ENCODE results near the gene MYH9.

The MYH9 gene

GRCh38 chr22:36326178-36327161 lies 61.3 kb downstream of the MYH9 start:
- Histone ChIP-seq H3K4me1 (ENCODE audit: control insufficient read depth, insufficient read depth, low read length, poor library complexity, severe bottlenecking) (peaks cover 65% of the 10 kb centered on the region), H3K9me3 (ENCODE audit: control insufficient read depth, low read length) (no peaks in the 10 kb centered on the region), H3K27ac (ENCODE audit: low read depth, low read length, severe bottlenecking) (no peak overlapping the region), H3K4me3 (ENCODE audit: extremely low read depth, insufficient read depth, low read length, poor library complexity, severe bottlenecking) (no peak overlapping the region), H3K36me3 (ENCODE audit: control insufficient read depth, insufficient read depth, low read length) (peaks cover 72% of the 10 kb centered on the region)
- WGBS, 2 experiments (ENCODE audit: insufficient coverage in 2 of 2) = 94 to 95% methylated on average over 19 to 20 of the region's 20 CpGs

DNA sequence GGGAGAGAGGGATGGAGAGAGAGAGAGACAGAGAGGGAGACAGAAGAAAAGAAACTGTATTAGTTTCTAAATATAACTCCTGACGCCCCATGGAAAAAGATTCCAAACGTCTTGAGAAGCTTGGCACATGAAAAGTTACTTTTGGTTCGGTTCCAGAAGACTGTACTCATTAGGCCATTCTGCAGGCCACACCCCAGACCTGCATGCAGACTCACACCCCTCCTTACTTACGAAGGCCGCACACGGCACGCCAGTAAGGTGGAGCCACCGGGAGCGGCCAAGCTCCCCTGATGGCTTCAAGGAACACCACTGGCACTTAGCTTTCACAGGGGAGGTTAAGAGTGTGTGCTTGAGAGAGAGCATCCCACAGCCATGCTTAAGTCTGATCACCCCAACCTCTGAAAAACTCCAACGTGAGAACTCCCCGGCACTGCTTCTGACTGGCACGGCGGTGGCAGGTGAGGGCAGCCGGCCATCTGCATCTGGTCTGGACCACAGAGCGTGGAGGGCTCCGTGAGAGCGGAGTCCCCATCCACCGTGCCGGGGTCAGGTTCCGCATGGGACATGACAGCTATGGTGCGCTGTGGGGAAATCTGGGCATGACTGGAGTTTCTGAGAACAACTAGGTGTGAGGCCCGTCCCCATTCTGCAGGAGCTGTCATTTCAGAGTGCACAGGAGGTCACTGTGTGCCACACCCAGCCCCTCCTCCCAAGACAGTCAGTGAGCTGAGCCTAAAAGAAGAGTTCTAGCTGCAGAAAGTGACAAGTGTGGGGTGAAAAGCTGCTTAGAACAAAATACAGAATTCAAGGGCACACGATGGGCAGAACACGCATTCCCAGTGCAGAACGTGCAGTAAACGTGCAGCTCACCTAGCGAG lies 62.4 kb downstream of the MYH9 start:
- Histone ChIP-seq H3K36me3 (ENCODE audit: control insufficient read depth, insufficient read depth, low read length) (peaks cover 83% of the 10 kb centered on the region), H3K9me3 (ENCODE audit: control insufficient read depth, low read length) (no peaks in the 10 kb centered on the region), H3K4me3 (ENCODE audit: extremely low read depth, insufficient read depth, low read length, poor library complexity, severe bottlenecking) (no peak overlapping the region), H3K27ac (ENCODE audit: low read depth, low read length, severe bottlenecking) (no peak overlapping the region), H3K4me1 (ENCODE audit: control insufficient read depth, insufficient read depth, low read length, poor library complexity, severe bottlenecking) (peaks cover 55% of the 10 kb centered on the region)
- 98% methylated on average over 19 to 20 of the region's 27 CpGs for WGBS, 2 experiments (ENCODE audit: insufficient coverage in 2 of 2)

- peaks cover 47% of the 10 kb centered on the region for H3K4me1 ChIP-seq (ENCODE audit: control insufficient read depth, insufficient read depth, low read length, poor library complexity, severe bottlenecking)
- H3K9me3 ChIP-seq (ENCODE audit: control insufficient read depth, low read length) = no peaks in the 10 kb centered on the region
- peak overlapping the region; percentile 17 for H3K27ac ChIP-seq (ENCODE audit: low read depth, low read length, severe bottlenecking)
- 92% methylated on average over 10 to 11 of the region's 11 CpGs for WGBS, 2 experiments (ENCODE audit: insufficient coverage in 2 of 2)
- peaks cover 93% of the 10 kb centered on the region for H3K36me3 ChIP-seq (ENCODE audit: control insufficient read depth, insufficient read depth, low read length)
- H3K4me3 ChIP-seq (ENCODE audit: extremely low read depth, insufficient read depth, low read length, poor library complexity, severe bottlenecking) = no peak overlapping the region
These were observed 63.4 kb downstream of the MYH9 start for GRCh38 chr22:36324414-36324813.

- peak overlapping the region; percentile 17 for H3K27ac ChIP-seq (ENCODE audit: low read depth, low read length, severe bottlenecking)
- H3K4me1 ChIP-seq (ENCODE audit: control insufficient read depth, insufficient read depth, low read length, poor library complexity, severe bottlenecking) = peaks cover 44% of the 10 kb centered on the region
- 94 to 96% methylated on average over 15 to 21 of the region's 21 CpGs for WGBS, 2 experiments (ENCODE audit: insufficient coverage in 2 of 2)
- H3K9me3 ChIP-seq (ENCODE audit: control insufficient read depth, low read length) = no peaks in the 10 kb centered on the region
- H3K4me3 ChIP-seq (ENCODE audit: extremely low read depth, insufficient read depth, low read length, poor library complexity, severe bottlenecking) = no peak overlapping the region
- peaks cover 98% of the 10 kb centered on the region for H3K36me3 ChIP-seq (ENCODE audit: control insufficient read depth, insufficient read depth, low read length)
These were observed 63.9 kb downstream of the MYH9 start for GRCh38 chr22:36323855-36324331.

- H3K27ac ChIP-seq (ENCODE audit: low read depth, low read length, severe bottlenecking) = peak overlapping the region; percentile 6
- H3K36me3 ChIP-seq (ENCODE audit: control insufficient read depth, insufficient read depth, low read length) = peaks cover 99% of the 10 kb centered on the region
- H3K4me1 ChIP-seq (ENCODE audit: control insufficient read depth, insufficient read depth, low read length, poor library complexity, severe bottlenecking) = peaks cover 38% of the 10 kb centered on the region
- H3K9me3 ChIP-seq (ENCODE audit: control insufficient read depth, low read length) = no peaks in the 10 kb centered on the region
- 94% methylated on average over 12 to 14 of the region's 14 CpGs for WGBS, 2 experiments (ENCODE audit: insufficient coverage in 2 of 2)
- no peak overlapping the region for H3K4me3 ChIP-seq (ENCODE audit: extremely low read depth, insufficient read depth, low read length, poor library complexity, severe bottlenecking)
These were observed 64.4 kb downstream of the MYH9 start for GRCh38 chr22:36323182-36323854.

DNA sequence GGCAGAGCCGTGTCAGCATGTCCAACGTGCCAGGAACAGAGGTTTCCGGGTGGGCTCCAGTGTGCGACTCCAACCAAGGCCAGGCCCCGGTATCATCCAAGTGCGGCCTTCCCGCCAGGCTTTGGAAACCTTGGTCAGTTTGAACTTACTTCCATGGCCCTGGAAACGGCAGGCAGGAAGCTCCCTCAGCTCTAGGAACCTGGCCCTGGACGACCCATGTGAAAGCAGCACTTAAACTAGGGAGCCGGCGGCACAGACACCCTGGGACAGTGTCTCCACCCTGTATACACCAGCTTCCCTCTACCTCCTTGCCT lies 65.2 kb downstream of the MYH9 start:
- Histone ChIP-seq H3K36me3 (ENCODE audit: control insufficient read depth, insufficient read depth, low read length) (peaks cover 99% of the 10 kb centered on the region), H3K4me1 (ENCODE audit: control insufficient read depth, insufficient read depth, low read length, poor library complexity, severe bottlenecking) (peaks cover 30% of the 10 kb centered on the region), H3K4me3 (ENCODE audit: extremely low read depth, insufficient read depth, low read length, poor library complexity, severe bottlenecking) (no peak overlapping the region), H3K27ac (ENCODE audit: low read depth, low read length, severe bottlenecking) (no peak overlapping the region), H3K9me3 (ENCODE audit: control insufficient read depth, low read length) (no peaks in the 10 kb centered on the region)
- WGBS, 2 experiments (ENCODE audit: insufficient coverage in 2 of 2) = 94 to 97% methylated on average over 9 to 11 of the region's 11 CpGs

DNA sequence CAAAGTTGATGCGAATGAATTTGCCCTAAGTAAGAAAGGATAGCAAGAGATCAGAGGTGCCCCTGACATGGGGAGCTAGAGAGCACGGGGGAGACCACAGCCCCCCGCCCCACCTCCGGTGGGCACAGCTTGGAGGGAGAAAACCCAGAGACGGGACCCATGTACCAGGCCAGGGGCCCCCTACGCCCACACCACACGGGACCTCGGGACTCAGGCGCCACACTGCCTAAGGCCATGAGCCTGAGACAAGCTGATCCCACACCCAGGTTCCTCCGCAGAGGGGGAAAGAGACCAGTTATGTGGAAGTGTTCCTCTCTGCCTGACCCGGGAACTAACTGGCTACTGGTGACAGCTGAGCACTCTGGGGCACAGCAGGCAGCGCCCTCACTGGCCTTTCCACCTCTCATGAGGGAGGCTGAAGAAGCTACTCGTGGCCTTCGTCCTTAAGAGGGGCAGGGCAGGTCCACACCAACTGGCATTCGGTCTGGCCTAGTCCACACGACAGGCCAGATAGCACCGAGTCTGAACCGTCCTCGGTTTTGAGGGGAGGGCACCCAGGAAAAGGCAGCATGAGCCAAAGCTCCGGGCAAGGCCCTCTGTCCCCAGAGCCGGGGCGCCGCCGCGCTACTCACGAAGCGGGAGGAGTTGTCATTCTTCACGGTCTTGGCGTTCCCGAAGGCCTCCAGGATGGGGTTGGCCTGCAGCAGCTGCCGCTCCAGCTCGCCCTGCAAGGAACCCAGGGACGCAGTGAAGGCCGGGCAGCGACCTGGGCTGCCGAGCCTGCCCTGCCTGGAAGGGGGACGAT lies 65.8 kb downstream of the MYH9 start:
- H3K27ac ChIP-seq (ENCODE audit: low read depth, low read length, severe bottlenecking) = no peak overlapping the region
- peaks cover 99% of the 10 kb centered on the region for H3K36me3 ChIP-seq (ENCODE audit: control insufficient read depth, insufficient read depth, low read length)
- peaks cover 25% of the 10 kb centered on the region for H3K4me1 ChIP-seq (ENCODE audit: control insufficient read depth, insufficient read depth, low read length, poor library complexity, severe bottlenecking)
- 97 to 98% methylated on average over 35 to 37 of the region's 37 CpGs for WGBS, 2 experiments (ENCODE audit: insufficient coverage in 2 of 2)
- no peaks in the 10 kb centered on the region for H3K9me3 ChIP-seq (ENCODE audit: control insufficient read depth, low read length)
- H3K4me3 ChIP-seq (ENCODE audit: extremely low read depth, insufficient read depth, low read length, poor library complexity, severe bottlenecking) = no peak overlapping the region

GRCh38 chr22:36320553-36320952 lies 67.2 kb downstream of the MYH9 start:
- no peaks in the 10 kb centered on the region for H3K9me3 ChIP-seq (ENCODE audit: control insufficient read depth, low read length)
- peaks cover 14% of the 10 kb centered on the region for H3K4me1 ChIP-seq (ENCODE audit: control insufficient read depth, insufficient read depth, low read length, poor library complexity, severe bottlenecking)
- H3K36me3 ChIP-seq (ENCODE audit: control insufficient read depth, insufficient read depth, low read length) = peaks cover 98% of the 10 kb centered on the region
- H3K27ac ChIP-seq (ENCODE audit: low read depth, low read length, severe bottlenecking) = no peak overlapping the region
- no peak overlapping the region for H3K4me3 ChIP-seq (ENCODE audit: extremely low read depth, insufficient read depth, low read length, poor library complexity, severe bottlenecking)
- WGBS, 2 experiments (ENCODE audit: insufficient coverage in 2 of 2) = 97 to 100% methylated on average over 6 to 8 of the region's 9 CpGs

DNA sequence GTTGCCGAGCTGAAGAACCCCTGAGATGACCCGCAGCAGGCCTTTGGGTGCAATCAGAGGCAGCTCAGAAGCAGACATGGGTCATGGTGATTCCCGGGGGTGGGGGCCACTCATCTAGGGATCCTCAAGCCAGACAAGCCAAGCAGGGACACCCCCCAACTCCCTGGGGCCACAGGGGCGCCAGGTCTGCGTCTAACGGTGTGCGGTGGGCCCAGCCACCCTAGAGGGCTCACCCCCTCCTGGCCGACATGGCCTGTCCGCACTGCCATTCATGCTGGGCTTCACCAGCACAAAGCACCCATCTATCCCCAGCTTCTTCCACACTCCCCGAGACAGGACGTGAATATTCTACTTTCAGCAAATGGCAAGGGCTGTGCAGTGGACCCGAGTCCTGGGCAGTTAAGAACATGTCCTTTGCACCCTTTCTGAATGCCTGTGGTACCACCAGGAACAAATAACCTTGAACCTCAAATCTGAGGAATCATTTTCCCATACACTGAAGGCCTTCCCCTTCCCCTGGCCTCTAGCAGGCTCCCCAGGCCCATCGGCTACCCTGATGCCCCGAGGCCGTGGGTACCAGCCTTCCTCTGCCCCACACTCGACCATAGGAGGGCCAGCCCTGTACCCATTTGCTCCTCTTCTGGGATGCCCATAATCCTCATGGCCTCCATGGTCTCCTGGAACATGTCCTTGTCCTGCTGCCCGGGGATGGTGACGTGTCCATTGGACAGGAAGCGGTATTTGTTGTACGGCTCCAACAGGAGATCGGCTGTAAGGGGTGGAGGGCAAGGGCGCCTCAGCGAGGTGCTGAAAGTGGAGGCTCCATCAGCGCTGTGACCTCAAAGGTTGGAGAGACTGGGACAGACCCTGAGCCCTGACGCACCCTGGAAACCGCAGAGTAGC lies 67.9 kb downstream of the MYH9 start:
- no peak overlapping the region for H3K4me3 ChIP-seq (ENCODE audit: extremely low read depth, insufficient read depth, low read length, poor library complexity, severe bottlenecking)
- peaks cover 10% of the 10 kb centered on the region for H3K4me1 ChIP-seq (ENCODE audit: control insufficient read depth, insufficient read depth, low read length, poor library complexity, severe bottlenecking)
- H3K36me3 ChIP-seq (ENCODE audit: control insufficient read depth, insufficient read depth, low read length) = peaks cover 98% of the 10 kb centered on the region
- no peaks in the 10 kb centered on the region for H3K9me3 ChIP-seq (ENCODE audit: control insufficient read depth, low read length)
- WGBS, 2 experiments (ENCODE audit: insufficient coverage in 2 of 2) = 93 to 94% methylated on average over 25 to 26 of the region's 26 CpGs
- no peak overlapping the region for H3K27ac ChIP-seq (ENCODE audit: low read depth, low read length, severe bottlenecking)

Data from mesodermal cell (in vitro differentiated cells).